Daoy (cell line): Measurements from ENCODE around the gene TMEM106C. TPM values are rescaled to one million over a fixed set of nuclear protein-coding genes. Genes with fewer than 3 reads are reported as not detected.

ENCODE experiments used
- DNase-seq: peaks from one replicate; pipeline ENCODE4 v3.0.0-alpha.2; 2015; ENCODE audit warnings: low read depth
- total RNA-seq: library from RNA; depleted of rRNA; stranded (reverse); fragments of >200 nt; shearing (Covaris generic); gene quantifications from 2 replicates; pipeline ENCODE4 v1.2.3, GENCODE V29; 2014; rRNA removed

TMEM106C gene, protein sequence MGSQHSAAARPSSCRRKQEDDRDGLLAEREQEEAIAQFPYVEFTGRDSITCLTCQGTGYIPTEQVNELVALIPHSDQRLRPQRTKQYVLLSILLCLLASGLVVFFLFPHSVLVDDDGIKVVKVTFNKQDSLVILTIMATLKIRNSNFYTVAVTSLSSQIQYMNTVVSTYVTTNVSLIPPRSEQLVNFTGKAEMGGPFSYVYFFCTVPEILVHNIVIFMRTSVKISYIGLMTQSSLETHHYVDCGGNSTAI
- 162 and 181 TPM in 2 replicates for total RNA-seq

DNA sequence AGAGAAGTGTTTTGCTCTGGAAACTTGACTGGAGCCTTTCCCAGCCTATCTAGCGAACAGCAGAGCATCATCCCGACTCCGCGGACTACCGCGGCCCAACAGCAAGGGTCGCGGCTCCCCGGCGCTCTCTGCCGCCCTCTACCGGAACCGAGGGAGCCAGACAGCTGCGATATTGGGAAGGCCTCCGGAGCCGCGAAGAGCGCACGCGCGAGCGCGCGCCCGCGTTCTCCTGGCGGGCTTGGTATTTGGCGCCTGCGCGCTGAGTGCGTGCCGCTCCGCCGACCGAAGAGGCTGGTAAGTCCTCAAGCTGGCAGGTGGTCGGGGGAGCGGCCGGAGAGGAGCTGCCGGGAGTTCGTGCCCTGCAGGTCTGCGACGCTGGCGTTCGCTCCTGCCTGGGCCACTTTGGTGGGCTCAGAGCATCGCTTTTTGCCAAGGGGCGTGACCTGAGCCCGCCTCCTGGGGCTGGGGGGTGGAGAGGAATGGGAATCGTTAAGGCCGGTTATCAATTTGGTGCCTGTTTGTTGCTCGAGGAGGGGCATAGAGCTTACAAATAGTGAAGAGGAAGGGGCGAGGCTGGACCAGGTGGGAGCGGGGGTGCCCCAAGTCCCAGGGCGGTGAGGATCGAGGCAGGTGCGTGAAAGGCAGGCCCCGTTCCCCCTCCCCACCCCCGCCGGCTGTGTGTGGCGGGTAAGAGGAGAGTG, at the start of gene TMEM106C:
TSS of gene TMEM106C (plus strand) at position 257 of the 701 bp plus-strand sequence. CDS start 641 bp downstream, outside the sequence.
- peak; percentile 96 for DNase-seq

DNA sequence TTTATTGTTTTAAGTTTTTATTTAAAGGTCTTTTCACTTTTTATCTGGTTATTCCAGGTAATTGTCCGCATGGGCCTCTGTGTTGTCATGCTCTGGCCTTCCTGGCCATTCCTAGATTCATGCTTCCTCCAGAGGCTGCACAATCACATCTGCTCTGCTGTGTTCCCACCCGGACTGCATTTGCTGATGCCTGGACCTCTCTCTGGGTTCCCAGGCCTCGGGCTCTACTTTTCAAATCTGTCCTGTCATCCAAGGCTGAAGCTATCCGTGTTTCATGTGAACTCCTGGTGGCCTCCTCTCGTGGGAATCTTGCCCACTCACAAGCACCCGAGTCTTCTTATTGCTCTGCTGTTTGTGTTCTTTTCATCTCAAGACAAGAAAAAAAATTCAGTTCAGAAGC, 42.5 kb upstream of the TMEM106C start:
- DNase-seq = no peak

DNA sequence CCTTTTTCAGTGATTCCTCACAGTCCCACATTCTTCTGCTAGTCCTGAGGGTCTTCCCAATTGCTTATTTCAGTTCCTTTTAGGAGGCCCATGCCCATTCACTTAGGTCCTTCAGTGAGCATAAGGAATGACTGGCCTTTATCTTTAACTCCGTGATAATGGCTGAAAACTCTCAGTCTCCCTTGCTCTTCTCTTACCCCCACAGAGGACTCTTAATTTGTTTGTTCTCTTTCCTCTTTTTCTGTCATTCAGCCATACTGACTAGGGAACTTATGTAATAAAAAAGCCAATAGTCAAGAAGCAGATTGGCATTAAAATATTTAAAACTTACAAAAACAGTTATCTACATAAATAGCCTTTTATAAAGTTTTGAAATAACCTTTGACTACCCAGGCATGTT, 41.5 kb upstream of the TMEM106C start:
- DNase-seq = no peak

DNA sequence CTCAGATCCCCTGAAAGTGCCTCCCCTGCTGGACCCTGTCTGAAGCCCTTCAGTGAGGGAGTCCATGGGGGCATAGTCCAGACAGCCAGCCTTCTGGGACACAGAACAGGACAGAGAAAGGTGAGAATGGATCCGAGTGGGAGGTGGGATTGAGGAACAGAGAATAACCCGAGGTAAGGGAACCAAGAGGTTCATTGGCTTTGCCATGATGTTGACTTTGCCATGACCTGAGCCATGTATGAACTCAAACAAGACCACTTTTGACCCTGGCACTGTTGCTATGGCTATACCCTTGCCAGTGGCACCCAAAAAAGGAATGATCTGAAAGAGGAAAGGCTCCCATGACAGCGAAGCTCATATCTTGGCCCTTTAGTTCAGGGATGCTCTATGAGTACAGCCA, 36.0 kb upstream of the TMEM106C start:
- no peak for DNase-seq

DNA sequence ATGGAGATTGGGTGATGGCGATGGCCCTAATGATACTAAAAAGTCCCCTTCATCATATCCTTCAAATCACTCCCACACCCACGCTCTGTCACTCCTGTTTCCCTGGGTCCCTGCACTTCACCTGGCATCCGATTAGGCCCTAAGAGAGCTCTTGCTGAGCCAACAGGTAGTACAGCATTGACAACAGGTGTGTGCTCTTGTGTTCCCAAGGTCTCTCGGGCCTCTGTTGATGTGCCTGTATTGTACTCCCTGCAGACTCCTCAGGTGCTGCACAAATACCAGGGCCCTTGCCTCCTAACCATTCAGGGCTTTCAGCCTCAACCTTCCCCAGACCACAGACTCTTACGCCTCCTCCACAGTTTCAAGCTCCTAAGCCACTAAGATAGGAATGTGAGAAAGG, 32.8 kb upstream of the TMEM106C start:
- DNase-seq = no peak

DNA sequence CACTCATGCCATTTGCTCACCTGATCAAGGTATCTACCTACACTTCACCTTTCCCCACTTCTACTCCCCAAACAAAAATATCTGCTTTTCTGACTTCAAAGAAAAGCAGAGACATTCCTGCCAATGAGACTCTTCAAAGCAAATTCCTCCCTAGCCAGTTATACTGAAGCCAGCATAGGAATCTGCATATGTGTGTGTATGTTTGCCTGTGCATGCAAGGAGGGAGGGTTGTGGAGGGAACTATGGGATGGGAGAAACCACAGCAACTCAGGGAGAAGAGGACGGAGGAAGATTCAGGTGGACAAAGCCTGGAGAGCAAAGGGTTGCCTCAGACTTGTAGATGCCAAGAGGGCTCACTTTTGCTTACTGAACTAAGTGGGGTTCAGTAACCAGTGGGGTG, 32.2 kb upstream of the TMEM106C start:
- DNase-seq = no peak

DNA sequence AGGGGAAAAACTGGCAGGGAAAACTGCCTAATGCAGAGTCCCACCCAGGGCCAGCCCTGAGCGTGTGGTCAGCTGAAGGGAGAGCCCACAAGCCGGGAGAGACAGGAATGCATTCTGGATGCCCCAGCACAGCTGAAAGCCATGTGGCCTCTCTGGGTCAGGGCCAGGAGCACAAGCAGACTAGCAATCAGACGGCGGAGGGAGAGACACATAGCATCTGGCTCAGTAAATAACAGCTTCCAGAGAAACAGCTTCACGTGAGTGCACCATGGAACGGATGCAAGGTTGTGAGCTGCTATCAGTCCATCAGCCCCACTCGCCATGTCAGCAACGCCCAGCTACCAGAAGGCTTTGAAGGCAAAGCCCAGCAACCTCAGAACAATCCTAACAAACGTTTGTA, 28.2 kb upstream of the TMEM106C start:
- no peak for DNase-seq

DNA sequence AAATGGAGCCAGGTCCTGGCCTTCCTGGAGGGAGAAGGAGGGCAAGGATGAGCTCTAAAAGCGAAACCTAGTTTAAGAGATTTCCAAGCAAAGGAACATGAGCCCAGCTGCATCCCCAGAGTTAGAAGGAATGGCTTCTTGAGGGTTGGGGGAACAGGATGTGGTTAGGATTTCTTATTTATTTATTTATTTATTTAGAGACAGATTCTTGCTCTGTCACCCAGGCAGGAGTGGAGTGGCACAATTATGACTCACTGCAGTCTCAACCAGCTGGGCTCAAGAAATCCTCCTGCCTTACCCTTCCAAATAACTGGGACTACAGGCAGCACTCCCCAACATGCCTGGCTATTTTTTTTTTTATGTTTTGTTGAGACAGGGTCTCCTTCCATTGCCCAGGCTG, 25.3 kb upstream of the TMEM106C start:
- peak; percentile 52 for DNase-seq

DNA sequence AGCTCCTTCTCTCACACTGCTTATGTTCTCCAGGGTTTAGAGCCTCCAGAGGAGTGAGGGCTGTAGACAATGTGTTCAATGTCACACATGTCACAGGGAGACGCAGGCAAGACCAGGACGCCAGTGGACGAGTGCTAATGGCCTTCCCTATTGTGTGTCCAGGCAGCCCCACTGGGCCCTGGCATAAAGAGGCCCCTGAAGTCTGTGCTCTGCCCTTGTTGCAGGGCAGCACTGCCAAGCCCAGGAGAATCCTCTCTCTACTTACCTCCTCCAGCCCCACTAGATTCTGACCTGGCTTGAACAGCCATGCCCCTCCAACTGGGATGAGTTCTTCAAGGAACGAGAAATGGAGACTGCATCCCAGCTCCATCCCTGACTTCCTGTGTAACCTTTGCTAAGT, 24.8 kb upstream of the TMEM106C start:
- no peak for DNase-seq

DNA sequence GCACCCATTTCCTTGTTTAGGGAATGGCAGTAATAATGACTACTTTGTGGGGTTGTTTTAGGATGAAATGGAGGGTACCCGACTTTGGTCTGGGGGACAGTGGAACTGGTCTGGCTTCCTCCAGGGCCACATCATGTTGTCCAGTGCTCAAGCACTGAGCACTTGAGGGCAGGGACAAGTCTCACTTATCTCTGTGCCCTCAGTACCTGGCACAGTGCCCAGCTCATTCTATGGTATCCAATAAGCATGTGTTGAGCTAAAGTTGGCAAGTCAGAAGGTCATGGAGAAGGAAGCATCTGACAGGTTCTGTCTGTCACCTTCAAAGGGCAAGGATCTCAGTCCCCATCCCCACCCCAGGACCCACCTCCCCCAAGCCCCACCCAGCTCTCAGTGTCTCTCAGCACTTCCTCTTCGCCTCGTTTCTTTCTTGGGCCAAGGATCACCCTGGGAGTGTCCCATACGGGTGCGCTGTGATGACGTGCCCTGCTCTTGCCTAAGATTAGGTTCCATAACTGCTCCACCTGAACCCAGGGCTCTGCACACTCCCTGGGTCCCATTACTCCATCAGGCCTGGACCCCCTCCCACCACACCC, 24.3 kb upstream of the TMEM106C start:
- no peak for DNase-seq

DNA sequence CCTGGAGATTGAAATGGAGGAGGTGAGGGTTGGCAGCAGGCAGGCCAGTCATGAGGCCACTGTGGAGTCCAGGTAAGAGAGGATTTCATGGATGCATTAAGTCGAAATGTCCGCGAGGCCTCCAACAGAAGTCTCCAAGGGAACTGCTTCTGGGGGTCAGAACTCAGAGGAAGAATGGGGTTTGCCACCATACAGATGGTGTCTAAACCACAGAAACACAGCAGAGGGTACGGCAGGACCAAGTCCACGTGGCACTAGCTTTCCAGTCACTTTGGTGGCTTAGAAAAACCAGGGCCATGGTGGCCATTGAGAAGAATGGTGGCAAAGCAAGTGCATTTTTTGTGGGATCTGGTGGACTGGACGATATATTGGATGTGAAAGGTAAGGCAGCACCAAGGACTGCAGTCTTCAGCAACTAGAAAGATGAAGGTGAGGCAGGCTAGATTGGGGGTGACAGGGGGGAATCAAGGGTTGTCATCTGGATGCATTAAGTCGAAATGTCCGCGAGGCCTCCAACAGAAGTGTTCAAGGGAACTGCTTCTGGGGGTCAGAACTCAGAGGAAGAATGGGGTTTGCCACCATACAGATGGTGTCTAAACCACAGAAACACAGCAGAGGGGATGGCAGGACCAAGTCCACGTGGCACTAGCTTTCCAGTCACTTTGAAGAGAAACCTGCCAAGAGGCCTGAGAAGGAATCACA, 22.5 kb upstream of the TMEM106C start:
- no peak for DNase-seq

DNA sequence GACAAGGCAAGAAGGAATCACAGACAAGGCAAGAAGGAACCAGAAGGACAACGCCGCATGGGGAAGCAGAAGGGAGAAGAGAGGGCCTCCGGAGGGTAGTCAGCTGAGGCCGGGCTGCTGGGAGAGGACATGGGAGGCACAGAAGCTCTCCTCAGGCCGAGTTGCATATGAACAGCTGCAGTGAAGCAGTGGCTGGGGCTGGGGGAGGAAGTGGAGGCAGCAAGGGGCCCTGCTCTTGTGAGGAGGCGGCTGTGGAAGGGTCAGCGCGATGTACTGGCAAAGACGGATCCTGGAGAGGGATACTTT, 22.0 kb upstream of the TMEM106C start:
- no peak for DNase-seq

DNA sequence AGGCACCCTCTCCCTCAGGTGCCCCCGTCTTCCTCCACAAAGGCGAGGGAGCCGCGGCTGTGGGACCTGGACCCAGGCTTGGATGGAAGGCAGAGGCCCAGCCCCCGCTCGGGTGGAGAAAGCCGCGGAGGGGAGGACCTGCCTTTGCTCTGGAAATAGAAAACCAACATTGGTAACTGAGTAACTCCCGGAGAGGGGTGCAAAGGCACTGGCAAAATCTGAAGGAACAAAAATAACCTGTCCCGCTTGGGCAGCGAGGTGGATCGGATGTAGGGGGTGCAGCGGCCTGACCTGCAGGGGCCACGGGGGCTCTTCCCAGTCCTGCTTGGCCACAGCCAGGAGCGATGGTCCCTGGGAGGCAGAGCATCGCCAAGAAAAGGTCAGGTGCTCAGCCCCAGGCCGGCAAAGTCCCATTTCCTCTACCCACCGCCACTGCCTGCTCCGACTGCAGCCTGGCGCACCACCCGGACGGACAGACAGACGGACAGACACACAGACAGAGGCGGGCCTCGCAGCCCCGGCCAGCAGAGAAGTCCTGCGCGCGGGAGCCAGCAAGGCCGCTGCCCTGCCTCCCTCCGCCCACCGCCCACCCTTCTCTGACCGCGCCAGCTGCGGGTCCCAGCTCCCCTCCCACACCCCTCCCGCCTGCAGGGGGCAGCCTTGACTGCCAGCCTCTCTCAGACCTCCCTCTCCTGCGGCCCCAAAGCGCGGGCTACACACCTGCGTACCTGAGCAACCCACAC, 21.4 kb upstream of the TMEM106C start:
- peak; percentile 35 for DNase-seq

DNA sequence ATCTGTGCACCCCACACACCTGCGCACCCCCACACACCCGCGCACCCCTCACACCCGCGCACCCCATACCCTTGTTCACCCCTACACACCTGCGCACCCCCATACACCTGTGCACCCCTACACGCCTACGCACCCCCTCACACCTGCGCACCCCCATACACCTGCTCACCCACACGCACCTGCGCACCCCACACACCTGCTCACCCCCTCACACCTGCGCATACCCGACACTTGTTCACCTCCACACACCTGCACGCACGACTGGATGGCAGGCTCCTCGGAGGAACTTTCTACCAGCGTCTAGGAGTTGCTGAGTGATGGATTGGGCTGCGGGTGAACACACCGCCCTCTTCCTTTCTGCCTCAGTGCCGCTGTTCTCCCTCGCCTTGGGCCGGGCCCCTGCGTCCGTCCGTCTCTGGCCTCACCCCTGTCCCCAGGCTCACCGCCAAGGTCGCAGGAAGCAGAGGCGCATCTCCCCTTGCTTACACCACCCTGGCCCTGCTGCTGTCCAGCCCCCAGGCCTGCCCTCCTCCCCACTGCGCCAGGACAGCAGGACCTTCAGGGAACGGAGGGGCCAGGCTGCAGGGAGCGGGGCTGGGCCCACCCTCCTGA, 20.7 kb upstream of the TMEM106C start:
- no peak for DNase-seq

DNA sequence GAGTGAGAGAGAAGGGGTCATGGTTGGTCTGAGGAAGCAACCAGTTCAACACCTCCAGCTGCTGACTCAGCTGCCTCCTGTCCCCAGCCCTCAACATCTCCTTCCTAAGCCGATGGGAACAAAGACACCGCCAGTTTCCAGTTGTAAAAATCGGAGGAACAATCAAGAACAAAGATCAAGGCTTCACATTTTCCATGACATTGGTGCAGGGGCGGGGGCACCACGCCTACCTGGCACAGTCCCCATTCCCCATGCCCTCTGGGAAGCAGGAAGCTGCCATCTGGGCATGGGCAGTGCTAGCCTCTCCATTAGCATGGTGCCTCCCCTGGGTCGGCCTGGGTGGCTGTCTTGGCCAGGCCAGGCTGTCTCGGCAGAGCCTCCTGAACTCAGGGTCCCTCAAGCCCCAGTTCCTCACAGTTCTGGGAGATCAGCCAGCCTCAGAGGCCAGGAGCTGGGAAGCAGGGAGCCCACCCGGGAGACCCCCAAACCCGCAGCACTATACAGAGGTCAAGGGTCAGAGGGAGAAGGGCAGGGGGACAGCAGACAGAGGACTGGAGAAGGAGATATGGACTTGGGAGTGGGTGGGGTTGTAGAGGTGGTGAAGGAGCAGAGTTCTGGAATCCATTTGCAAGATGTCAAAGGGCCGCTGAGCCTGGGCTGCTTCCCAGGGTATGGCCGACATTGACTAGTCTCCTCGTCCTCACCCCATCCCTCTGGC, 19.6 kb upstream of the TMEM106C start:
- DNase-seq = no peak

DNA sequence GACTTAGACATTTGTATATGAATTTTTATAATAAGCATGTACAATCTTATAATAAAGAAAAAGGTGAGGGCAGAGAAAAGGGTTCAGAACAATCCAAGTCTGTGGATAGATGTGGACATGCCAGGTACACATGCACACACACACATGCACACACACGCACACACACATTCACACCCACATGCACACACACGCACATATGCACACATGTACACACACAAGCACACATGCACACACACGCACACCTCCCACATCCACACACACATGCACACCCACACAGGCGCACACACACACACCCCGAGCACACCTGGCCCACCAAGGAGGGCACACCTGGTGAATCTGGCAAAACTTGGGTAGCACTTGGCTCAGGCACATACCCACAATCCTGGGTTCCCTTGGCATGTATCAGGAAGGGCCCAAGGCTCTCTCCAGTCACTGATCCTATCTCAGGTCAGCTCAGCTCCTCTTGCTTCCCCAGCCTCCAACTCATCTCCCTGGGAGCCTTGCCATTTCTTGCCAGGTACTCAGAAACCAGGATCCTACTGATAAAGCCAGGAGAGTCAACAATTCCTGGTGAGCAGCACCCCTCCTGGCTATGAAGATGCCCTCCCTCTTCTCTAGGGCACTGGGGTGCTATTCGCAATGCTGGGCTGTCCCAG, 18.6 kb upstream of the TMEM106C start:
- no peak for DNase-seq

DNA sequence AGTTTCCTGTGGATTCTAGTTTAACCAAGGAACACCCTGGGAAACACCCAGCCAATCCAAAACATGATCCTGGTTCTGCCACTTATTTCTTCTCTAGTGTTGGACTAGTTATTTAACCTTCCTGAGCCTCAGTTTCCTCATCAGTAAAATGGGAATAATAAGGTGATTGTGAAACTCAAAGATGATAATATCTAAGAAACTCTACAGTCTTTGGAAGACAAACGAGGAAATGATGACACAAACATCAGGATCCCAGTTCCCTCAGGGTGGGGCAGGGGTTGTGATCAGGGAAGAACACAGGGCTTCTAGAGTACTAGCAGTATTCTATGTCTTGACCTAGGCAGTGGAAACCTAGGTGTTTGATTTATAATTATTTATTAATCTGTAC, 18.1 kb upstream of the TMEM106C start:
- no peak for DNase-seq

DNA sequence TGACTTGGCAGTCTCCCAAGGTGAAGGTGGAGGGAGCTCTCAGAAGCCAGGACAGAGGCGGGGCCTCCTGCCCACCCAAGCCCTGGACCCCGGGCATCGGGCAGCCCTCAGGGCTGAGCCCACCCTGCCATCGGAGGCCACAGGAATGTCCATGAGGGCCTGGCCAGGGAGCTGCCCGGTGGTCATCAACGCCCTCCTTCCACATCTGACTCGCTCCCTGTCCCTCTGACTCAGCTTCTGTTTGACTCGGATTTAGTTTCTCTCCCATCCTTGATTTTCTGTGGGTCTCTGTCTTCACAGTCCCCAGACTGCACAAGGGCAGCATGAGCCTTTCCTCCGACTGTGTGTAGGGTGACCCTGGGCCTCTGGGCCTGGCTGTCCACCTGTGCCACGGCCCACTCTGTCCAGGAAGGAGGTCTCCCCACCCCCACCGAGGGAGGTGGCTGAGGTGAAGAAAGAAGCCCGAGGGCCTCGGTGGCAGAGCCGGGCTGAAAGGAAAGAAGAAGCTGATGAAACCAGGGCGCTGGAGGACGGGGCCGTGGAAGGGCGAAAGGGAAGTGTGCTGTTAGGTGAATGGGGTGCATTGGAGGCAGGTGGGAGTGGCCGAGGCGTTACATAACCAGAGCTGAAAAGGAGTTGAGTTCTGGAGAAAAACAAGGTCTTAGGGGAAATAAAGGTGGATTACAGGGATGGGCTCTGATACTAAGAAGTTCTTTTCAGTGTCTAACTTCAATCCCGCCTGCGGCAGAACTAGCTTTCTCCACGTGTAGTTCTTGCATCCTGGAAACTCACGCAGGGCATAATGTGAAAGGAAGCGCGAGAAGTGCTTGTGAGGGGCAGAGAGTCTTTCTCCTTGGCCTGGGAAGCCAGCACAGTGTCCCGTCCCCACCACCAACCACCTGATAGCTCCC, 16.7 kb upstream of the TMEM106C start:
- DNase-seq = peak; percentile 34

DNA sequence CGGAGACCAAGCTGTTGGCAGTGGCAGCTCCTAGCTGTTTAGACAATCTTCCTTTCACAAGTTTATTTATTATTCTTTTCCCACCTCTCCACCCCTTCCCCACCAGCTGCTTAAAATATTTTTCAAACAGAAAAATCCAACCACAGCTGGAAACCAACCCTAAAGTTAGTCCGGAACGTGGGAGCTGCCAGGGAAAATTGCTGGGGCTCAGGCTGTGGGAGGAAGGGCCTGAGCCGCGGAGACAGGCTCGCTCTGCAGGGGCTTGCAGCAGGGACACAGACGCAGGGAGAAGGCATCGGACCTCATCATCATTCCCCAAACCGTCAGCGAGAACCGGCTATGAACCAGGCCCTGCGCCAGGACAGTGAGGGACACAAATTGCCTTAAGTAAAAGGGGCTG, 16.1 kb upstream of the TMEM106C start:
- DNase-seq = no peak
